Breast epithelium (tissue), 4 donors: ENCODE measurements around the gene E2F2. TPM values are rescaled to one million over a fixed set of nuclear protein-coding genes. Genes with fewer than 3 reads are reported as not detected.

Experiments used
- DNase-seq, 2 donors: peaks; one replicate each; pipeline ENCODE4 v3.0.0-alpha.2; 2019; ENCODE audit warnings: low spot score in 2 of 2
- H3K27ac ChIP-seq, 2 donors: fragments of 200-600 bp; sonication (generic) in 1 of 2; one replicate each; pipeline ENCODE4 v1.5.1; 2016 to 2019; ENCODE audit warnings: mild to moderate bottlenecking in 1 of 2
- H3K27me3 ChIP-seq, 2 donors: fragments of 200-600 bp; sonication (generic) in 1 of 2; one replicate each; pipeline versions ENCODE4 v1.5.1 to v1.6.0; 2017 to 2019; ENCODE audit warnings: control low read depth in 1 of 2, mild to moderate bottlenecking in 1 of 2
- H3K36me3 ChIP-seq: fragments of 200-600 bp; one replicate; pipeline ENCODE4 v1.5.1; 2019
- H3K4me1 ChIP-seq, 2 donors: fragments of 200-600 bp; sonication (generic); one replicate each; pipeline ENCODE4 v1.5.1; 2016 to 2019; ENCODE audit warnings: control low read depth in 1 of 2
- H3K4me3 ChIP-seq, 3 donors: fragments of 200-600 bp; sonication (generic); 1 replicate in 2 of 3; 2 replicates in 1 of 3; pipeline ENCODE4 v1.5.1; 2016 to 2019; ENCODE audit warnings: mild to moderate bottlenecking in 3 of 3, moderate library complexity in 2 of 3
- H3K9me3 ChIP-seq, 2 donors: fragments of 200-600 bp; sonication (generic) in 1 of 2; one replicate each; pipeline ENCODE4 v1.5.1; 2016 to 2019; ENCODE audit warnings: control low read depth in 1 of 2
- POLR2A ChIP-seq: fragments of 450-650 bp; IDR thresholded peaks from one replicate; pipeline ENCODE4 v1.6.1; 2016; ENCODE audit warnings: antibody characterized with exemption, mild to moderate bottlenecking, moderate library complexity
- POLR2AphosphoS5 ChIP-seq, 3 donors: sonication (generic); formaldehyde crosslinking; IDR thresholded peaks; one replicate each; pipeline ENCODE4 v1.6.1; 2017; ENCODE audit warnings: antibody characterized with exemption in 3 of 3
- intact Hi-C: fragments of 100-400 bp; cut with DNase I; formaldehyde crosslinking; loops from one replicate; pipeline ENCODE4 v1.15.1; 2023; ENCODE audit warnings: low total_unique reads
- total RNA-seq, 3 donors: library from RNA; depleted of rRNA; stranded (reverse); fragments of >200 nt; gene quantifications; one replicate each; pipeline ENCODE4 v1.1.0, GENCODE V29; 2016
- TF ChIP-seq, protein P1 (sequence below), 3 donors: fragments of 450-650 bp; IDR thresholded peaks; one replicate each; pipeline ENCODE4 v1.5.1; 2016 to 2017; ENCODE audit warnings: antibody characterized with exemption in 3 of 3, mild to moderate bottlenecking in 3 of 3, moderate library complexity in 3 of 3

Gene E2F2
- total RNA-seq, 3 donors from 2014 or later, result under 0.01 to 0.73 (median 0.33) TPM

DNA sequence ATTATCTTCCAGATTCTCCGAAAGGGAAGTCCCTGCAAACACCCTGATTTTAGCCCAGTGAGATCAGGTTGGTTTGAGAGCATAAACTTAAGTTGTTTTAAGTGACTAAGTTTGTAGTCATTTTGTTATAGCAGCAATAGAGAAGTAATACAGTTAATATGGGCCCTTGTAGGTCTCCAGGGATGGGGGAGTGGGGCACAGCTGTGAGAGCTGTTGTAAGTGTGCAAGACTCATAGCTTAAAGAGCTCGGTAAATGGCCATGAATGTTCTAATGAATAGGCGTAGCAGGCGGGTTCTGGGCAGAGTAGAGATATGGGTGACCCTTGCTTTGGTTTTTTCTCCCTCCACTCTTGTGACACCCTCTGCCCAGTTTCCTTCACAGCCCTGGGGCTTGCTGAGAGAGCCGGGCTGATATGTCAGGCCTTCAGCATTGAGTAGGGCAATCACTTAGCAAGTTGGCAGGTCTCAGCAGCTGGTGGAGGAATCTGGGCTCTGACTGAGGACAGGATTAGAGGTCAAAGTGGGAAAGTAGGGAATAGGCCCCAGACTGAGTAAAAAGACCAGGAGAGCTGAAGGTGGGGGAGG is 44.3 kb upstream of the E2F2 start:
- Histone ChIP-seq H3K4me3 (no peak overlapping the region), H3K9me3 (no peaks in the 10 kb centered on the region), H3K27me3 (no peaks in the 10 kb centered on the region), H3K36me3 (no peaks in the 10 kb centered on the region), H3K27ac (peak overlapping the region in 1 of 2 donors; percentile 86), H3K4me1 (peaks cover 0 to 5% of the 10 kb centered on the region in 2 donors)
- intact Hi-C loops, result no loop called here
- no peak for DNase-seq
- TF ChIP-seq POLR2A (no peak), POLR2AphosphoS5 (IDR thresholded peaks at IDR 0.05) (no peak)
- TF ChIP-seq, protein P1, sequence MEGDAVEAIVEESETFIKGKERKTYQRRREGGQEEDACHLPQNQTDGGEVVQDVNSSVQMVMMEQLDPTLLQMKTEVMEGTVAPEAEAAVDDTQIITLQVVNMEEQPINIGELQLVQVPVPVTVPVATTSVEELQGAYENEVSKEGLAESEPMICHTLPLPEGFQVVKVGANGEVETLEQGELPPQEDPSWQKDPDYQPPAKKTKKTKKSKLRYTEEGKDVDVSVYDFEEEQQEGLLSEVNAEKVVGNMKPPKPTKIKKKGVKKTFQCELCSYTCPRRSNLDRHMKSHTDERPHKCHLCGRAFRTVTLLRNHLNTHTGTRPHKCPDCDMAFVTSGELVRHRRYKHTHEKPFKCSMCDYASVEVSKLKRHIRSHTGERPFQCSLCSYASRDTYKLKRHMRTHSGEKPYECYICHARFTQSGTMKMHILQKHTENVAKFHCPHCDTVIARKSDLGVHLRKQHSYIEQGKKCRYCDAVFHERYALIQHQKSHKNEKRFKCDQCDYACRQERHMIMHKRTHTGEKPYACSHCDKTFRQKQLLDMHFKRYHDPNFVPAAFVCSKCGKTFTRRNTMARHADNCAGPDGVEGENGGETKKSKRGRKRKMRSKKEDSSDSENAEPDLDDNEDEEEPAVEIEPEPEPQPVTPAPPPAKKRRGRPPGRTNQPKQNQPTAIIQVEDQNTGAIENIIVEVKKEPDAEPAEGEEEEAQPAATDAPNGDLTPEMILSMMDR (IDR thresholded peaks at IDR 0.05), result no peak

DNA sequence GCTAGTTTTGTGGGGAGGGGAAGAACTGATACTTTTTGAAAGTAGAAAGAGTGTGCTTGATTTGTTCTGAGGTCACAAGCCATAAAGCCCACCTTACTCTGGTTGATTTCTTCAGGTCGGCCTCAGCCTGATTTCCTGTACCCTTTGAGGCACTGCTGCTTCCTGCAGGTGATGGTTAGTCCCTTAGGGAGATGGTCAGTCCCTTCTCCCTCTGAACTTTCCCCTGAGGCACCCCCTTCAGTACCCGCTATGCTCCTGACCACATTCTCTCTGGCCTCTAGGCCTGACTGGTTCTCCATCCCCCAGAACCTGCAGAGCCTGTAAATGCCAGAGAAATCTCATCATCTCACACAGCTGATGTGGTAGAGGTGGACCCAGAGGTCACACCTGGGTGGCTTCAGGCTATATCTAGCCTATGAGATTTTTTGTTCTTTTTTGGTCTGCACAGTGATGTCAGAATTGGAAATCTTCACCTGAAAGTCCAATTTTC is 43.3 kb upstream of the E2F2 start:
- TF ChIP-seq POLR2AphosphoS5 (IDR thresholded peaks at IDR 0.05) (no peak), POLR2A (no peak)
- TF ChIP-seq, protein P1 (IDR thresholded peaks at IDR 0.05), result no peak
- peaks cover 0 to 5% of the 10 kb centered on the region in 2 donors for H3K4me1 ChIP-seq
- H3K27me3 ChIP-seq, result no peaks in the 10 kb centered on the region
- no peak for DNase-seq
- no peaks in the 10 kb centered on the region for H3K36me3 ChIP-seq
- H3K9me3 ChIP-seq, result no peaks in the 10 kb centered on the region
- no peak overlapping the region for H3K4me3 ChIP-seq
- H3K27ac ChIP-seq, result no peak overlapping the region
- intact Hi-C loops, result no loop called here

DNA sequence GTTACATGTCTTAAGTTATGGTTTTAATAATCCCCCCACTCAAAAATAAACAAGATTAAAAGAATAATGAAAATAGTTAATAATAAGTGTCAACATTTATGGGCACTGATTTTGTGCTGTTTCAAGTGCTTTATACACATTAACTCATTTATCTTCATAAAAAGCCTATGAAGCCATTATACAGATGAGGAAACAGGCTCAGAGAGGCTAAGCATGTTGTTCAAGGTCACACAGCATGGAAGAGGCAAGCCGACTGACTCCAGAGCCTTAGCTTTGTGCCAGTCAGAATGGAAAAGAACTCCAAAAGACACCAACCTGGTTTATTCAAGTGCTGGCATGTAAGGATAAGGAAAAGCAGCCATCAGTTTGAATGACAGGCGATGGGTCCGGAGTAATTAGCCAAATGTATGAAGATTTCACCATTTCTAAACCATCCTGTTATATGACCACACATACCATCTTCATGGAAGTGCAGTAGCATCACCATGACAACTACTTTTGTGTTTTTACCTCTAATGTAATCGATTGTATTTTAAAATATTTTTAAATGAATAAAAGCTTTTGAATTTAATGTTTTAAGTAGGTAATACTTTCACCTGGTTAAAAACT is 42.6 kb upstream of the E2F2 start:
- intact Hi-C loops, result no loop called here
- no peak overlapping the region for H3K27ac ChIP-seq
- H3K27me3 ChIP-seq, result no peaks in the 10 kb centered on the region
- no peaks in the 10 kb centered on the region for H3K36me3 ChIP-seq
- TF ChIP-seq, protein P1 (IDR thresholded peaks at IDR 0.05), result no peak
- TF ChIP-seq POLR2AphosphoS5 (IDR thresholded peaks at IDR 0.05) (no peak), POLR2A (no peak)
- no peak overlapping the region for H3K4me3 ChIP-seq
- DNase-seq, result no peak
- H3K4me1 ChIP-seq, result peaks cover 0 to 5% of the 10 kb centered on the region in 2 donors
- H3K9me3 ChIP-seq, result no peaks in the 10 kb centered on the region

DNA sequence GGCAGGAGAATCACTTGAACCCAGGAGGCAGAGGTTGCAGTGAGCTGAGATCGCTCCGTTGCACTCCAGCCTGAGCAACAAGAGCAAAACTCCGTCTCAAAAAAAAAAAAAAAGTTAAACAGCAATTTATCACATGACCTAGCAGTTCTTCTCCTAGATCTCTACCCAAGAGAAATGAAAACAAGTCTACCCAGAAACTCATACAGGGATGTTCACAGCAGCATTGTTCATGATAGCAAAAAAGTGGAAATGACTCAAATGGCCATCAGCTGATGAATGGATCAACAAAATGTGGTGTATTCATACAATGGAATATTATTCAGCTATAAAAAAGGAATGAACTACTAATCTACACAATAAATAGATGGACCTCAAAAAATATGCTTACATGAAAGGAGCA is 40.4 kb upstream of the E2F2 start:
- intact Hi-C loops, result no loop called here
- Histone ChIP-seq H3K27ac (no peak overlapping the region), H3K9me3 (no peaks in the 10 kb centered on the region), H3K27me3 (no peaks in the 10 kb centered on the region), H3K4me3 (no peak overlapping the region), H3K36me3 (no peaks in the 10 kb centered on the region), H3K4me1 (peaks cover 0 to 3% of the 10 kb centered on the region in 2 donors)
- DNase-seq, result no peak
- TF ChIP-seq, protein P1 (IDR thresholded peaks at IDR 0.05), result no peak
- TF ChIP-seq POLR2A (no peak), POLR2AphosphoS5 (IDR thresholded peaks at IDR 0.05) (no peak)

DNA sequence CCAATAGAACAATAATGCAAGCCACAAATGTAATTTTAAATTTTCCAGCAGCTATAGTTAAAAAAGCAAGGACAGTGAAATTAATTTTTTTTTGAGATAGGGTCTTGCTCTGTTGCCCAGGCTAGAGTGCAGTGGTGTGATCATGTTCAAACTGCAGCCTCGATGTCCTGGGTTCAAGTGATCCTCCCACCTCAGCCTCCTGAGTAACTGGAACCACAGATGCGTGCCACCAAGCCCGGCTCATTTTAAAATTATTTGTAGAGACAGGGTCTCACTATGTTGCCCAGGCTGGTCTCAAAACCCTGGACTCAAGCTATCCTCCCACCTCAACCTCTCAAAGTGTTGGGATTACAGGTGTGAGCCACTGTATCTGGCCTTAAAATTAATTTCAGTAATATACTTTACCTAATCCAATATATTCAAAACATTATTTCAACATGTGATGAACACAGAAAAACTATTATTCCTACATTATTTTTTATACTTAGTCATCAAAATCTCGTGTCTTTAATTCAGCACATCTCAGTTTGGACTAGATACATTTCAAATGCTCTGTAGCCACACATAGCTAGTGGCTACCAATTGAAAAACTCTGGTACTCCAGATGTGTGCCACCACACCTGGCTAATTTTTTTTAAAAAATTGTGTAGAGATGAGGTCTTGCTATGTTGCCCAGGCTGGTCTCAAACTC is 39.1 kb upstream of the E2F2 start:
- DNase-seq, result no peak
- no peaks in the 10 kb centered on the region for H3K27me3 ChIP-seq
- H3K4me1 ChIP-seq, result peaks cover 0 to 3% of the 10 kb centered on the region in 2 donors
- intact Hi-C loops, result no loop called here
- no peaks in the 10 kb centered on the region for H3K36me3 ChIP-seq
- no peak overlapping the region for H3K4me3 ChIP-seq
- no peaks in the 10 kb centered on the region for H3K9me3 ChIP-seq
- TF ChIP-seq POLR2AphosphoS5 (IDR thresholded peaks at IDR 0.05), result no peak
- TF ChIP-seq POLR2A, result no peak
- TF ChIP-seq, protein P1 (IDR thresholded peaks at IDR 0.05), result no peak
- no peak overlapping the region for H3K27ac ChIP-seq
